Tibial artery (tissue), 4 donors: ENCODE data around the gene PIGH.
"Not testable (repeated sequence)": the region's sequence is repeated elsewhere in the genome, so short reads cannot be mapped to it uniquely, and the experiment has no call there.

Experiments
- DNase-seq, 2 donors: peaks; one replicate each; pipeline ENCODE4 v3.0.0-alpha.2; 2019
- H3K27ac ChIP-seq, 2 donors: fragments of 200-600 bp; sonication (generic) in 1 of 2; 1 replicate in 1 of 2; 2 replicates in 1 of 2; pipeline ENCODE4 v1.5.1; 2018 to 2019; ENCODE audit warnings: mild to moderate bottlenecking in 1 of 2
- H3K27me3 ChIP-seq, 2 donors: fragments of 200-600 bp; sonication (generic) in 1 of 2; one replicate each; pipeline versions ENCODE4 v1.5.1 to v1.6.0; 2016 to 2019
- H3K36me3 ChIP-seq, 3 donors: fragments of 200-600 bp; sonication (generic) in 2 of 3; one replicate each; pipeline ENCODE4 v1.5.1; 2016 to 2019; ENCODE audit warnings: mild to moderate bottlenecking in 2 of 3
- H3K4me1 ChIP-seq, 4 donors: fragments of 200-600 bp; sonication (generic) in 2 of 4; 1 replicate in 3 of 4; 2 replicates in 1 of 4; pipeline ENCODE4 v1.5.1; 2016 to 2019
- H3K4me3 ChIP-seq, 2 donors: fragments of 200-600 bp; sonication (generic) in 1 of 2; 1 replicate in 1 of 2; 2 replicates in 1 of 2; pipeline ENCODE4 v1.5.1; 2018 to 2019; ENCODE audit warnings: mild to moderate bottlenecking in 2 of 2
- H3K9me3 ChIP-seq, 3 donors: fragments of 200-600 bp; sonication (generic) in 1 of 3; one replicate each; pipeline ENCODE4 v1.5.1; 2016 to 2019
- intact Hi-C: fragments of 100-400 bp; cut with DNase I; formaldehyde crosslinking; loops from one replicate; pipeline ENCODE4 v1.15.0; 2023; ENCODE audit warnings: low total_unique reads
- TF ChIP-seq, protein P1 (sequence below), 2 experiments: fragments of 200-600 bp in 1 of 2; fragments of 450-650 bp in 1 of 2; IDR thresholded peaks; one replicate each; pipeline ENCODE4 v1.5.1; 2017 to 2019; ENCODE audit warnings: antibody characterized with exemption in 2 of 2, mild to moderate bottlenecking in 1 of 2, moderate library complexity in 1 of 2

PIGH gene

DNA sequence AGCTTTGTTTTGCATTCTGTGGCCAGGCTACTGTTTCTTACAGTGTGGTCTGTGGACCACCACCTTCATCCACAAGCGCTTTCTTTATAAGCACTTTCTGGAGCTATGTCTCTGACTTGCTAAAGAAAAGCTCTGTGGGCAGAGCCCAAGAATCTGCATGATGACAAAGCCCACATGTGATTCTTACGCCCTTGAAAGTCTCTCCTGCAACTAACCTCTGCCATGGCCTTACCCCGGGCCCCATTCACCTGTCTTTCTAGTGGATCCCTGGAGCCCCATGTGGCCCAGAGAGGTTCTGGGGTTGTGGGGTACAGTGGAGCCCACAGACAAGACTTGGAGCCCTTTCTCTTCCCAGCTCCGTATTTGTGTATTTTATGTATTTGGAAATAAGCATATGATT lies 50.3 kb downstream of the PIGH start:
- TF ChIP-seq, protein P1, sequence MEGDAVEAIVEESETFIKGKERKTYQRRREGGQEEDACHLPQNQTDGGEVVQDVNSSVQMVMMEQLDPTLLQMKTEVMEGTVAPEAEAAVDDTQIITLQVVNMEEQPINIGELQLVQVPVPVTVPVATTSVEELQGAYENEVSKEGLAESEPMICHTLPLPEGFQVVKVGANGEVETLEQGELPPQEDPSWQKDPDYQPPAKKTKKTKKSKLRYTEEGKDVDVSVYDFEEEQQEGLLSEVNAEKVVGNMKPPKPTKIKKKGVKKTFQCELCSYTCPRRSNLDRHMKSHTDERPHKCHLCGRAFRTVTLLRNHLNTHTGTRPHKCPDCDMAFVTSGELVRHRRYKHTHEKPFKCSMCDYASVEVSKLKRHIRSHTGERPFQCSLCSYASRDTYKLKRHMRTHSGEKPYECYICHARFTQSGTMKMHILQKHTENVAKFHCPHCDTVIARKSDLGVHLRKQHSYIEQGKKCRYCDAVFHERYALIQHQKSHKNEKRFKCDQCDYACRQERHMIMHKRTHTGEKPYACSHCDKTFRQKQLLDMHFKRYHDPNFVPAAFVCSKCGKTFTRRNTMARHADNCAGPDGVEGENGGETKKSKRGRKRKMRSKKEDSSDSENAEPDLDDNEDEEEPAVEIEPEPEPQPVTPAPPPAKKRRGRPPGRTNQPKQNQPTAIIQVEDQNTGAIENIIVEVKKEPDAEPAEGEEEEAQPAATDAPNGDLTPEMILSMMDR (IDR thresholded peaks at IDR 0.05): no peak
- no peak overlapping the region for H3K27ac ChIP-seq
- no peaks in the 10 kb centered on the region for H3K36me3 ChIP-seq
- H3K27me3 ChIP-seq: no peaks in the 10 kb centered on the region
- H3K4me1 ChIP-seq: no peaks in the 10 kb centered on the region
- DNase-seq: no peak
- no peaks in the 10 kb centered on the region for H3K9me3 ChIP-seq
- intact Hi-C loops: no loop called here
- no peak overlapping the region for H3K4me3 ChIP-seq

DNA sequence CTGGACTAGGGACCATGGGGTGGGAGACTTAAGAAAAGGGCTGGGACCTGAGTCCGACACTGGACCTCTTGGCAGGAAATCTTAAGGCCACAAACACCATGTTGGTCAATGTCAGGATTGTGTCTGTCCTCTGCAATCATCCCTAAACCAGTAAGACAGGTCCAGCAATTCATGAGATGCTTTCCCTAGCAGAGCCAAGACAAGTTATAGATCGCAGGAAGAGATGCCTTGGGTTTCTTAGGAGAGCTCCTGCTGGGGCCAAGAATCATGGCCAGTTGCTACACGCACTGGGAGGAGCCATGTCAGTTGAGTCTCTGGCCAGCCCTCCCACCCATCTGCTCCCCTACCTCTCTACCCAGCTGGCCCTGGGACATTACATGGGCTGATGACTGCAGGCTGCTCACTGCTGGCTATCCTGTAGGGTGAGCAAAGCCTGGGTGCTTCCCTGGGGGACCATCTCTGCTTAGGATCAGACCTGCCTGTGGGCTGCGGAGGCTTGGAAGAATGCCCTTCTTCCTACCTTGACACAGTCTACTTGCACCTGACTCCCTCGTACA lies 52.8 kb downstream of the PIGH start:
- Histone ChIP-seq H3K4me3 (no peak overlapping the region), H3K9me3 (no peaks in the 10 kb centered on the region), H3K4me1 (no peaks in the 10 kb centered on the region), H3K36me3 (no peaks in the 10 kb centered on the region), H3K27me3 (peaks cover 0 to 3% of the 10 kb centered on the region in 2 donors), H3K27ac (no peak overlapping the region)
- TF ChIP-seq, protein P1 (IDR thresholded peaks at IDR 0.05): no peak
- intact Hi-C loops: no loop called here
- DNase-seq: no peak

DNA sequence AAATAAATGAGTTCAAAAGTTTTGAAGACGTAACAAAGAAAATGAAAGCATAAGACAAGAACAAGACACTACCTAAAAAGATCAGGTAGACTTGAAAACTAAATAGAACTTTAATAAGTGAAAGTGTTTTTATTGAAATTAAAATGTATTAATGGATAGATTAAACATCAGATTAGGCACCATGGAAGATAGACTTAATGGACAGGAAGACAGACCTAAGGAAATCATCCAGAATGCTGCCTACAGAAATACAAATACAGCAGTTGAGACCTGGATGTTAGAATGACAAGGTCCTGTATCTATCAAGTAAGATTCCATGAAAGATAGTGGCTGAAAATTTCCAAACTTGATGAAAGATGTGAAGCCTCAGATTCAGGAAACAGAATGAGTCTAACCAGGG lies 55.5 kb downstream of the PIGH start:
- H3K27me3 ChIP-seq: peaks cover 0 to 3% of the 10 kb centered on the region in 2 donors
- no peak overlapping the region for H3K27ac ChIP-seq
- intact Hi-C loops: no loop called here

DNA sequence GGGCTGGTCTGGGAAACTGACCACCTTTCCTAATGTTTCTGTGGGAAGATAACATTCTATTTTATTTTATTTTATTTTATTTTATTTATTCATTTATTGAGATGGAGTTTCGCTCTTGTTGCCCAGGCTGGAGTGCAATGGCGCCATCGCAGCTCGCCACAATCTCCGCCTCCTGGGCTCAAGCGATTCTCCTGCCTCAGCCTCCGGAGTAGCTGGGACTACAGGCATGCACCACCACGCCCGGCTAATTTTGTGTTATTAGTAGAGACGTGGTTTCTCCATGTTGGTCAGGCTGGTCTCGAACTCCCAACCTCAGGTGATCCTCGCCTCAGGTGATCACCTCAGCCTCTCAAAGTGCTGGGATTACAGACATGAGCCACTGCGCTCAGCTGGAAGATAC lies 57.4 kb downstream of the PIGH start:
- H3K36me3 ChIP-seq, intact Hi-C loops, H3K27ac ChIP-seq, H3K27me3 ChIP-seq, DNase-seq, H3K9me3 ChIP-seq, H3K4me1 ChIP-seq, H3K4me3 ChIP-seq: not testable (repeated sequence)

More for the DNA sequence above, 55.5 kb downstream of the PIGH start:
- no peaks in the 10 kb centered on the region for H3K36me3 ChIP-seq
- DNase-seq: no peak
- H3K9me3 ChIP-seq: no peaks in the 10 kb centered on the region
- no peaks in the 10 kb centered on the region for H3K4me1 ChIP-seq
- TF ChIP-seq, protein P1 (IDR thresholded peaks at IDR 0.05): no peak
- H3K4me3 ChIP-seq: no peak overlapping the region

DNA sequence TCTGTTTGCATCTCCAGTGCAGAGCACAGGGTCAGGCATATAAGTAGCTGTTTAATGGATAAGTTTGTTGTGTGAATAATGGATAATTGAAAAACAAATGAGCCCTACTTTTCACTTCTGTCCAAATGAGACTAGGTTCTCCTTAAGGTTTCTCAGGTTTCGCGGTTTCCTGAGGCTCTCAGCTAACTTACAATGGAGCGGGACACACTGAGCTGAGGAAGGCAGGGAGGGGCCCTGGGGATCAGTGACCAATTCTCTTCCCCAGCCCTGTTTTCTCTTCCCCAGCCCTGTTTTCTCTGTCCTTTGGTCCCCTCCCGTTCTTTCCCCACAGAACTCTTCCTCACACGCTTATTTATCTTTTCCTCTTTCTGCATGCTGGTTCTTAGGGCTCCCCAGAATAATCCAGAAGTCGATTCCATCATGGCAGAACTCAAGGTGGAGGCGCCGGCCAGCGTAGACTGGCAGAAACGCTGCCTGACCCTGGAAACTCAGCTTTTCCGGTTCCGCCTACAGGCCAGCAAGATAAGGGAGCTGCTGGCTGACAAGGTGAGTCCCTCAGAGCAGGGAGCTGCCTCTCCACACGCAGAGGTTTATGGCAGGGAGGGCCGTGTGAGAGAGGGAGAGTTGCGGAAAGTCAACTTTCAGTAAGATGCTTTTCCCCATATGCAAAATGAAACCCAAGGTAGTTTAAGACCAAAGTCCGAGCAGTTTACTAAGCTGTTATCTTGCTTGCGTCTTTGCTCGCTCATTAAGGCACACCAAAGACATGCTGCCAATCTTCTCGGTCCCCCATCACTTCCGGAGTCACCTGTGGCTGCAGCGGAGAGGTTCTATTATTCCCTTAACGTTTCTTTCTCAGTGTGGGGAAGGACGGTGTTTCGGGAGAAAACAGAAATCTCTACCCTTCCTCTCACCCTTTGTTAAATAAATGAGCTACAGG lies 58.4 kb downstream of the PIGH start:
- H3K27ac ChIP-seq: no peak overlapping the region

More for the DNA sequence above, 58.4 kb downstream of the PIGH start:
- H3K4me3 ChIP-seq: no peak overlapping the region
- peaks cover 0 to 3% of the 10 kb centered on the region in 2 donors for H3K27me3 ChIP-seq
- H3K36me3 ChIP-seq: no peaks in the 10 kb centered on the region
- DNase-seq: no peak
- TF ChIP-seq, protein P1 (IDR thresholded peaks at IDR 0.05): no peak
- no peaks in the 10 kb centered on the region for H3K9me3 ChIP-seq
- no peaks in the 10 kb centered on the region for H3K4me1 ChIP-seq
- intact Hi-C loops: no loop called here
